ENCODE results near the gene GRIK3. TPM values are rescaled to one million over a fixed set of nuclear protein-coding genes. Genes with fewer than 3 reads are reported as not detected.

GRIK3 gene
- total RNA-seq, 1 experiment from 2014 or later, result 5.5 TPM

DNA sequence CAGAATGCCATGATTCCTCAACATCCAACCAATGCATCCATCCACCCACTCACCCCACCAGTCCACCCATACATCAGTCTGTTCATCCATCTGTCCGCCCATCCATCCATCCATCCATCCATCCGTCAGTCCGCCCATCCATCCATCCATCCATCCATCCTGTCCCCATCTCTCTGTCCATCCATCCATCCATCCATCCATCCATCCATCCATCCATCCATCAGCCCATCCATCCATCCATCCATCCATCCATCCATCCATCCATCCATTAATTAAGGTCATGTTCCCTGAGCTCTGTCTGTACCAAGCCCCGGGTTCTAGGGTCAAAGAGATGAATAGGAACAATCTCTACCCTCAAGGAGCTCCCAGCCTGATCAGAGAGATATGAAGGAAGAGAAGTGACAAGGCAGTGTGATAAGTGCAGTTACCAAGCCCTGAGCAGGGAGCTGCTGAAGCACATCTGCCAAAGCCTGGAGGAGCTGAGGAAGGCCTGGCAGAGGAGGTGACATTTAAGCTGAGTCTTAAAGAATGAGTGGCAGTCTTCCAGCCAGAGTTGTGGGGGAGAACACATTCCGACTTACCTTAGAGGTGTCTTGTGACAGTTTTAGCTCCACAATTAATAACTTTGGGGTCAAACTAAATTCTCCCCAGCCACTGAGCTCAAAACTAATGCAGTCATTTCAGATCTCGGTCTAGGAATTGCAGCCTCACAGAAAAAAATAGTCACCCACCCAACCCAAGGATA is 47.9 kb downstream of the GRIK3 start (continued):
- TF ChIP-seq MYBL2 (CRISPR knock-in tag; IDR thresholded peaks at IDR 0.05), result no peak
- TF ChIP-seq, protein P1, sequence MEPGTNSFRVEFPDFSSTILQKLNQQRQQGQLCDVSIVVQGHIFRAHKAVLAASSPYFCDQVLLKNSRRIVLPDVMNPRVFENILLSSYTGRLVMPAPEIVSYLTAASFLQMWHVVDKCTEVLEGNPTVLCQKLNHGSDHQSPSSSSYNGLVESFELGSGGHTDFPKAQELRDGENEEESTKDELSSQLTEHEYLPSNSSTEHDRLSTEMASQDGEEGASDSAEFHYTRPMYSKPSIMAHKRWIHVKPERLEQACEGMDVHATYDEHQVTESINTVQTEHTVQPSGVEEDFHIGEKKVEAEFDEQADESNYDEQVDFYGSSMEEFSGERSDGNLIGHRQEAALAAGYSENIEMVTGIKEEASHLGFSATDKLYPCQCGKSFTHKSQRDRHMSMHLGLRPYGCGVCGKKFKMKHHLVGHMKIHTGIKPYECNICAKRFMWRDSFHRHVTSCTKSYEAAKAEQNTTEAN (CRISPR knock-in tag; IDR thresholded peaks at IDR 0.05), result no peak
- no peak for TF ChIP-seq ETV6 (CRISPR knock-in tag; IDR thresholded peaks at IDR 0.05)

DNA sequence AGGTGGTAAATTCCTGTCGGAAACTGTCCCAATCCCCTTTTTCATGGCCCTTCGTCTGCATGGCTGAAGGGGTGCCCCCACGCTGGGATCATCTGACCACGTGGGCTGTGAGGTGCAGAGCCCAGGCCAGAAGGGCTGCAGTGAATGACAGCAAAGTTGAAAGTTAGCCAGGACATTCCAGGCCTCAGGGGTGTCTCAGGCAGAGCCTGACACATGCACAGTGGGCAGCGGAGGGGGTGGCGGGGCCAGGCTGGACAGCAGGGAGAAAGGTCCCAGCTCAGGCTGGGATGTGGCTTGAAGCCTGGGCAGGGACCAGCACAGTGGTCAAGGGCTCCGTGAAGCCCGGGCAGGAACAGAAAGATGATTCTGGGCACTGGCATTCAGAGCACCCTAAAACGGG is 49.6 kb downstream of the GRIK3 start:
- no peak overlapping the region for H3K4me3 Mint-ChIP-seq
- CTCF ChIA-PET, result no interaction called here

More for the DNA sequence above, 49.6 kb downstream of the GRIK3 start:
- Mint-ChIP-seq H3K27me3 (ENCODE audit: low read depth) (no peaks in the 10 kb centered on the region), H3K4me1 (peaks cover 12% of the 10 kb centered on the region), H3K9me3 (no peaks in the 10 kb centered on the region), H3K36me3 (no peaks in the 10 kb centered on the region), H3K27ac (no peak overlapping the region)
- no peak for DNase-seq (ENCODE audit: low spot score)
- TF ChIP-seq OVOL2 (CRISPR knock-in tag; IDR thresholded peaks at IDR 0.05; ENCODE audit: borderline replicate concordance) (no peak), ZNF416 (CRISPR knock-in tag; IDR thresholded peaks at IDR 0.05) (no peak), ZNF263 (CRISPR knock-in tag; IDR thresholded peaks at IDR 0.05; ENCODE audit: low read depth) (no peak), ATF1 (CRISPR knock-in tag; IDR thresholded peaks at IDR 0.05) (no peak), ZNF232 (CRISPR knock-in tag; IDR thresholded peaks at IDR 0.05) (no peak)
- TF ChIP-seq, protein P2, sequence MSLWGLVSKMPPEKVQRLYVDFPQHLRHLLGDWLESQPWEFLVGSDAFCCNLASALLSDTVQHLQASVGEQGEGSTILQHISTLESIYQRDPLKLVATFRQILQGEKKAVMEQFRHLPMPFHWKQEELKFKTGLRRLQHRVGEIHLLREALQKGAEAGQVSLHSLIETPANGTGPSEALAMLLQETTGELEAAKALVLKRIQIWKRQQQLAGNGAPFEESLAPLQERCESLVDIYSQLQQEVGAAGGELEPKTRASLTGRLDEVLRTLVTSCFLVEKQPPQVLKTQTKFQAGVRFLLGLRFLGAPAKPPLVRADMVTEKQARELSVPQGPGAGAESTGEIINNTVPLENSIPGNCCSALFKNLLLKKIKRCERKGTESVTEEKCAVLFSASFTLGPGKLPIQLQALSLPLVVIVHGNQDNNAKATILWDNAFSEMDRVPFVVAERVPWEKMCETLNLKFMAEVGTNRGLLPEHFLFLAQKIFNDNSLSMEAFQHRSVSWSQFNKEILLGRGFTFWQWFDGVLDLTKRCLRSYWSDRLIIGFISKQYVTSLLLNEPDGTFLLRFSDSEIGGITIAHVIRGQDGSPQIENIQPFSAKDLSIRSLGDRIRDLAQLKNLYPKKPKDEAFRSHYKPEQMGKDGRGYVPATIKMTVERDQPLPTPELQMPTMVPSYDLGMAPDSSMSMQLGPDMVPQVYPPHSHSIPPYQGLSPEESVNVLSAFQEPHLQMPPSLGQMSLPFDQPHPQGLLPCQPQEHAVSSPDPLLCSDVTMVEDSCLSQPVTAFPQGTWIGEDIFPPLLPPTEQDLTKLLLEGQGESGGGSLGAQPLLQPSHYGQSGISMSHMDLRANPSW (CRISPR knock-in tag; conservative IDR thresholded peaks at IDR 0.05; ENCODE audit: low read depth), result no peak
- TF ChIP-seq, protein P3, sequence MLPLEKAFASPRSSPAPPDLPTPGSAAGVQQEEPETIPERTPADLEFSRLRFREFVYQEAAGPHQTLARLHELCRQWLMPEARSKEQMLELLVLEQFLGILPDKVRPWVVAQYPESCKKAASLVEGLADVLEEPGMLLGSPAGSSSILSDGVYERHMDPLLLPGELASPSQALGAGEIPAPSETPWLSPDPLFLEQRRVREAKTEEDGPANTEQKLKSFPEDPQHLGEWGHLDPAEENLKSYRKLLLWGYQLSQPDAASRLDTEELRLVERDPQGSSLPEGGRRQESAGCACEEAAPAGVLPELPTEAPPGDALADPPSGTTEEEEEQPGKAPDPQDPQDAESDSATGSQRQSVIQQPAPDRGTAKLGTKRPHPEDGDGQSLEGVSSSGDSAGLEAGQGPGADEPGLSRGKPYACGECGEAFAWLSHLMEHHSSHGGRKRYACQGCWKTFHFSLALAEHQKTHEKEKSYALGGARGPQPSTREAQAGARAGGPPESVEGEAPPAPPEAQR (CRISPR knock-in tag; IDR thresholded peaks at IDR 0.05), result no peak
- TF ChIP-seq, protein P1 (CRISPR knock-in tag; IDR thresholded peaks at IDR 0.05), result no peak
- TF ChIP-seq, protein P4, sequence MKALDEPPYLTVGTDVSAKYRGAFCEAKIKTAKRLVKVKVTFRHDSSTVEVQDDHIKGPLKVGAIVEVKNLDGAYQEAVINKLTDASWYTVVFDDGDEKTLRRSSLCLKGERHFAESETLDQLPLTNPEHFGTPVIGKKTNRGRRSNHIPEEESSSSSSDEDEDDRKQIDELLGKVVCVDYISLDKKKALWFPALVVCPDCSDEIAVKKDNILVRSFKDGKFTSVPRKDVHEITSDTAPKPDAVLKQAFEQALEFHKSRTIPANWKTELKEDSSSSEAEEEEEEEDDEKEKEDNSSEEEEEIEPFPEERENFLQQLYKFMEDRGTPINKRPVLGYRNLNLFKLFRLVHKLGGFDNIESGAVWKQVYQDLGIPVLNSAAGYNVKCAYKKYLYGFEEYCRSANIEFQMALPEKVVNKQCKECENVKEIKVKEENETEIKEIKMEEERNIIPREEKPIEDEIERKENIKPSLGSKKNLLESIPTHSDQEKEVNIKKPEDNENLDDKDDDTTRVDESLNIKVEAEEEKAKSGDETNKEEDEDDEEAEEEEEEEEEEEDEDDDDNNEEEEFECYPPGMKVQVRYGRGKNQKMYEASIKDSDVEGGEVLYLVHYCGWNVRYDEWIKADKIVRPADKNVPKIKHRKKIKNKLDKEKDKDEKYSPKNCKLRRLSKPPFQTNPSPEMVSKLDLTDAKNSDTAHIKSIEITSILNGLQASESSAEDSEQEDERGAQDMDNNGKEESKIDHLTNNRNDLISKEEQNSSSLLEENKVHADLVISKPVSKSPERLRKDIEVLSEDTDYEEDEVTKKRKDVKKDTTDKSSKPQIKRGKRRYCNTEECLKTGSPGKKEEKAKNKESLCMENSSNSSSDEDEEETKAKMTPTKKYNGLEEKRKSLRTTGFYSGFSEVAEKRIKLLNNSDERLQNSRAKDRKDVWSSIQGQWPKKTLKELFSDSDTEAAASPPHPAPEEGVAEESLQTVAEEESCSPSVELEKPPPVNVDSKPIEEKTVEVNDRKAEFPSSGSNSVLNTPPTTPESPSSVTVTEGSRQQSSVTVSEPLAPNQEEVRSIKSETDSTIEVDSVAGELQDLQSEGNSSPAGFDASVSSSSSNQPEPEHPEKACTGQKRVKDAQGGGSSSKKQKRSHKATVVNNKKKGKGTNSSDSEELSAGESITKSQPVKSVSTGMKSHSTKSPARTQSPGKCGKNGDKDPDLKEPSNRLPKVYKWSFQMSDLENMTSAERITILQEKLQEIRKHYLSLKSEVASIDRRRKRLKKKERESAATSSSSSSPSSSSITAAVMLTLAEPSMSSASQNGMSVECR (CRISPR knock-in tag; IDR thresholded peaks at IDR 0.05; ENCODE audit: borderline replicate concordance), result no peak
- TF ChIP-seq, protein P5, sequence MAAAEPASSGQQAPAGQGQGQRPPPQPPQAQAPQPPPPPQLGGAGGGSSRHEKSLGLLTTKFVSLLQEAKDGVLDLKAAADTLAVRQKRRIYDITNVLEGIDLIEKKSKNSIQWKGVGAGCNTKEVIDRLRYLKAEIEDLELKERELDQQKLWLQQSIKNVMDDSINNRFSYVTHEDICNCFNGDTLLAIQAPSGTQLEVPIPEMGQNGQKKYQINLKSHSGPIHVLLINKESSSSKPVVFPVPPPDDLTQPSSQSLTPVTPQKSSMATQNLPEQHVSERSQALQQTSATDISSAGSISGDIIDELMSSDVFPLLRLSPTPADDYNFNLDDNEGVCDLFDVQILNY (CRISPR knock-in tag; IDR thresholded peaks at IDR 0.05), result no peak
- ATAC-seq, result no peak
- POLR2A ChIA-PET, result no interaction called here

All from WTC11 (cell line).